NCI-H187 treated with DMSO at 0.1 percent for 48 hours (cell line): ENCODE measurements around the gene CDH10.

Source experiments
- DNase-seq: peaks from one replicate; lab custom pipeline; 2025; lab: John Stamatoyannopoulos, UW

The CDH10 gene

GRCh38 chr5:24480952-24481351 lies 163.8 kb downstream of the CDH10 start:
- no peak for DNase-seq

- DNase-seq: no peak
These were observed 166.8 kb downstream of the CDH10 start for GRCh38 chr5:24477958-24478357.

GRCh38 chr5:24475101-24475500 lies 169.7 kb downstream of the CDH10 start:
- no peak for DNase-seq

- DNase-seq: no peak
These were observed 170.1 kb downstream of the CDH10 start for GRCh38 chr5:24474685-24475084.

GRCh38 chr5:24472518-24472917 lies 172.3 kb downstream of the CDH10 start:
- DNase-seq: no peak

- no peak for DNase-seq
These were observed 200.4 kb downstream of the CDH10 start for GRCh38 chr5:24444414-24444813.

- DNase-seq: no peak
These were observed 205.3 kb downstream of the CDH10 start for GRCh38 chr5:24439465-24439864.
